Nephron progenitor cell (in vitro differentiated cells): ENCODE data around the gene SCIN.

ENCODE experiments used
- DNase-seq: peaks from one replicate; pipeline ENCODE4 v3.0.0; 2021
- H3K27ac Mint-ChIP-seq: 2 replicates; pipeline ENCODE4 v1.8.0; 2021; ENCODE audit warnings: mild to moderate bottlenecking, moderate library complexity, mixed read lengths
- H3K27me3 Mint-ChIP-seq: 2 replicates; pipeline ENCODE4 v1.8.0; 2021; ENCODE audit warnings: mild to moderate bottlenecking, low read depth, mixed read lengths; ENCODE audit not compliant: poor library complexity
- H3K36me3 Mint-ChIP-seq: 2 replicates; pipeline ENCODE4 v1.8.0; 2021; ENCODE audit warnings: low read depth, mixed read lengths
- H3K4me1 Mint-ChIP-seq: 2 replicates; pipeline ENCODE4 v1.8.0; 2021; ENCODE audit warnings: mixed read lengths
- H3K4me3 Mint-ChIP-seq: 2 replicates; pipeline ENCODE4 v1.8.0; 2021; ENCODE audit warnings: mild to moderate bottlenecking, moderate library complexity, mixed read lengths
- H3K9me3 Mint-ChIP-seq: 2 replicates; pipeline ENCODE4 v1.8.0; 2021; ENCODE audit warnings: mild to moderate bottlenecking, moderate library complexity, mixed read lengths
- CTCF ChIP-seq: fragments of 200-600 bp; sonication (generic); IDR thresholded peaks from 2 replicates; pipeline ENCODE4 v1.5.0; 2021; ENCODE audit warnings: antibody characterized with exemption

Gene SCIN

GRCh38 chr7:12705878-12706277, 135.4 kb downstream of the SCIN start:
- DNase-seq, result no peak
- no peak overlapping the region for H3K27ac Mint-ChIP-seq
- H3K4me1 Mint-ChIP-seq, result peaks cover 8% of the 10 kb centered on the region
- no peak overlapping the region for H3K4me3 Mint-ChIP-seq
- peaks cover 21% of the 10 kb centered on the region for H3K9me3 Mint-ChIP-seq
- peaks cover 13% of the 10 kb centered on the region for H3K36me3 Mint-ChIP-seq
- no peak for TF ChIP-seq CTCF
- H3K27me3 Mint-ChIP-seq, result no peaks in the 10 kb centered on the region

GRCh38 chr7:12706900-12707536, 136.5 kb downstream of the SCIN start:
- peaks cover 2% of the 10 kb centered on the region for H3K36me3 Mint-ChIP-seq
- no peak overlapping the region for H3K4me3 Mint-ChIP-seq
- DNase-seq, result no peak
- no peak for TF ChIP-seq CTCF
- no peak overlapping the region for H3K27ac Mint-ChIP-seq
- peaks cover 9% of the 10 kb centered on the region for H3K9me3 Mint-ChIP-seq
- H3K27me3 Mint-ChIP-seq, result peaks cover 3% of the 10 kb centered on the region
- peaks cover 8% of the 10 kb centered on the region for H3K4me1 Mint-ChIP-seq

GRCh38 chr7:12708314-12708713, 137.8 kb downstream of the SCIN start:
- Mint-ChIP-seq H3K4me1 (peaks cover 10% of the 10 kb centered on the region), H3K4me3 (no peak overlapping the region), H3K9me3 (no peaks in the 10 kb centered on the region), H3K27me3 (peaks cover 3% of the 10 kb centered on the region), H3K36me3 (no peaks in the 10 kb centered on the region), H3K27ac (no peak overlapping the region)
- no peak for TF ChIP-seq CTCF
- DNase-seq, result no peak
